HepG2 (cell line): ENCODE measurements around the gene RPS6KB2. TPM values are rescaled to one million over a fixed set of nuclear protein-coding genes. Genes with fewer than 3 reads are reported as not detected.
A peak's percentile ranks its signal among the peaks of the same experiment; 100 is the strongest.

ENCODE experiments used
- AHR ChIP-seq: IDR thresholded peaks from 2 replicates; pipeline ENCODE4 v1.6.1; 2018; ENCODE audit warnings: missing genetic modification reagents, missing compliant biosample characterization
- CBX1 ChIP-seq: IDR thresholded peaks from one replicate; pipeline ENCODE4 v1.6.1; 2016; ENCODE audit warnings: antibody characterized with exemption, low read depth
- HMG20A ChIP-seq: IDR thresholded peaks from 2 replicates; pipeline ENCODE4 v1.6.1; 2016; ENCODE audit warnings: borderline replicate concordance
- IKZF1 ChIP-seq: fragments of 450-650 bp; IDR thresholded peaks from 2 replicates; pipeline ENCODE4 v1.7.1; 2016
- KMT2A ChIP-seq: sonication (generic); formaldehyde crosslinking; IDR thresholded peaks from 2 replicates; pipeline ENCODE4 v1.4.0; 2020; ENCODE audit warnings: missing genetic modification reagents
- NCOR1 ChIP-seq: fragments of 200-600 bp; sonication (generic); IDR thresholded peaks from 2 replicates; pipeline ENCODE4 v1.7.0; 2017; ENCODE audit warnings: antibody characterized with exemption, low read length, borderline replicate concordance
- NFIB ChIP-seq: sonication (generic); formaldehyde crosslinking; IDR thresholded peaks from 2 replicates; pipeline ENCODE4 v1.9.0; 2021; ENCODE audit warnings: missing genetic modification reagents, mild to moderate bottlenecking, borderline replicate concordance
- PITX1 ChIP-seq: sonication (generic); formaldehyde crosslinking; IDR thresholded peaks from 2 replicates; pipeline ENCODE4 v1.5.1; 2020; ENCODE audit warnings: mild to moderate bottlenecking, missing genetic modification reagents
- RXRA ChIP-seq: sonication (generic); formaldehyde crosslinking; IDR thresholded peaks from 2 replicates; pipeline ENCODE4 v1.5.1; 2020; ENCODE audit warnings: missing genetic modification reagents
- TCF7 ChIP-seq: sonication (generic); IDR thresholded peaks from 2 replicates; pipeline ENCODE4 v1.6.1; 2016; ENCODE audit warnings: antibody characterized with exemption, low read depth
- THAP11 ChIP-seq: IDR thresholded peaks from 2 replicates; pipeline ENCODE4 v1.6.1; 2016; ENCODE audit warnings: missing biosample characterization, missing genetic modification reagents
- ZNF280D ChIP-seq: sonication (generic); formaldehyde crosslinking; IDR thresholded peaks from 2 replicates; pipeline ENCODE4 v1.5.1; 2020; ENCODE audit warnings: mild to moderate bottlenecking, missing genetic modification reagents
- ZNF446 ChIP-seq: sonication (generic); formaldehyde crosslinking; IDR thresholded peaks from 2 replicates; pipeline ENCODE4 v1.5.0; 2020; ENCODE audit warnings: mild to moderate bottlenecking, missing genetic modification reagents
- ZNF460 ChIP-seq: sonication (generic); formaldehyde crosslinking; IDR thresholded peaks from 2 replicates; pipeline ENCODE4 v1.5.1; 2020; ENCODE audit warnings: missing genetic modification reagents, mild to moderate bottlenecking, borderline replicate concordance
- ZNF646 ChIP-seq: sonication (generic); formaldehyde crosslinking; IDR thresholded peaks from 2 replicates; pipeline ENCODE4 v1.9.0; 2021; ENCODE audit warnings: mild to moderate bottlenecking, missing genetic modification reagents
- ZNF749 ChIP-seq: sonication (generic); formaldehyde crosslinking; IDR thresholded peaks from 2 replicates; pipeline ENCODE4 v1.8.0; 2022; ENCODE audit warnings: mild to moderate bottlenecking, missing genetic modification reagents, moderate library complexity, borderline replicate concordance
- ZNF800 ChIP-seq: sonication (generic); formaldehyde crosslinking; IDR thresholded peaks from 2 replicates; pipeline ENCODE4 v1.4.0; 2020; ENCODE audit warnings: missing genetic modification reagents
- ZNF883 ChIP-seq: sonication (generic); formaldehyde crosslinking; IDR thresholded peaks from 2 replicates; pipeline ENCODE4 v1.5.1; 2020; ENCODE audit warnings: mild to moderate bottlenecking, missing genetic modification reagents; ENCODE audit errors: not compliant biosample characterization
- polyA plus RNA-seq, 8 experiments: library from polyadenylated mRNA; depleted of rRNA in 3 of 8; stranded (reverse) in 7 of 8; unstranded in 1 of 8; fragments of >200 nt; fragmentation: Illumina TruSeq in 4 of 8; extraction: Trizol in 4 of 8; gene quantifications; 2 replicates each; pipeline versions ENCODE4 v1.2.1 to v1.2.3, GENCODE V29; 2011 to 2016; ENCODE audit warnings: low read depth in 4 of 8, missing spikeins in 1 of 8, mixed read lengths in 1 of 8; ENCODE audit not compliant: insufficient read depth in 1 of 8
- total RNA-seq, 5 experiments: library from RNA; depleted of rRNA; stranded (reverse); fragments of >200 nt; fragmentation: Illumina TruSeq; extraction: Trizol; gene quantifications; 2 replicates each; pipeline ENCODE4 v1.2.3, GENCODE V29; 2016; ENCODE audit warnings: low read depth in 1 of 5

Gene RPS6KB2
- total and polyA plus RNA-seq, 2 of the 13 experiments (the other 11 are each of a cell fraction or from before 2014, with no cell fraction given): 52.9 to 54.8 TPM

- TF ChIP-seq ZNF800 (CRISPR knock-in tag) (0 out of 2 replicates have a peak, but pooled peaks have one; percentile 85), ZNF749 (CRISPR knock-in tag) (peak; percentile 42; the same call in 1 of the 2 replicates), CBX1 (no peak), KMT2A (CRISPR knock-in tag) (peak; percentile 79; the same call in 1 of the 2 replicates), RXRA (CRISPR knock-in tag) (no peak), THAP11 (peak; percentile 100), ZNF446 (0 out of 2 replicates have a peak, but pooled peaks have one; percentile 64), ZNF883 (no peak), NFIB (CRISPR knock-in tag) (no peak), AHR (CRISPR knock-in tag) (no peak), ZNF646 (CRISPR knock-in tag) (no peak), TCF7 (no peak), HMG20A (CRISPR knock-in tag) (no peak), ZNF280D (CRISPR knock-in tag) (peak; percentile 27; the same call in 1 of the 2 replicates), PITX1 (CRISPR knock-in tag) (peak; percentile 75), NCOR1 (no peak), ZNF460 (CRISPR knock-in tag) (no peak), IKZF1 (no peak)
Measured at GRCh38 chr11:67428052-67429001, at the start of gene RPS6KB2 (continued).
